Keratinocyte (primary cell): Measurements from ENCODE around the gene UBR3. TPM values are rescaled to one million over a fixed set of nuclear protein-coding genes. Genes with fewer than 3 reads are reported as not detected.

Experiments
- DNase-seq: peaks from one replicate; pipeline ENCODE4 v3.0.0-alpha.2; 2011; ENCODE audit warnings: low read depth, missing footprints, low spot score
- FAIRE-seq: peaks from 2 replicates; lab custom pipeline; 2011; peaks lifted over from hg19 to GRCh38; lab: Jason Lieb, UNC
- H2AFZ ChIP-seq: 2 replicates; pipeline ENCODE4 v1.6.0; 2012; ENCODE audit warnings: low read length, control low read depth, inconsistent platforms; ENCODE audit not compliant: control insufficient read depth
- H3K27ac ChIP-seq: 2 replicates; pipeline ENCODE4 v1.5.1; 2011; ENCODE audit warnings: low read length; ENCODE audit not compliant: control insufficient read depth, insufficient read depth
- H3K27me3 ChIP-seq: 3 replicates; pipeline ENCODE4 v1.6.0; 2011; ENCODE audit warnings: low read length; ENCODE audit not compliant: control insufficient read depth, insufficient read depth; ENCODE audit errors: extremely low read depth
- H3K36me3 ChIP-seq, 2 experiments: 2 replicates in 1 of 2; 3 replicates in 1 of 2; pipeline ENCODE4 v1.5.1; 2011; ENCODE audit warnings: low read length in 2 of 2, mild to moderate bottlenecking in 1 of 2; ENCODE audit not compliant: control insufficient read depth in 2 of 2, insufficient read depth in 2 of 2; ENCODE audit errors: extremely low read depth in 1 of 2
- H3K4me1 ChIP-seq: 3 replicates; pipeline ENCODE4 v1.5.1; 2011; ENCODE audit warnings: low read length; ENCODE audit not compliant: control insufficient read depth, insufficient read depth; ENCODE audit errors: extremely low read depth
- H3K4me2 ChIP-seq: 3 replicates; pipeline ENCODE4 v1.6.0; 2011; ENCODE audit warnings: low read depth, low read length; ENCODE audit not compliant: control insufficient read depth, insufficient read depth; ENCODE audit errors: extremely low read depth
- H3K4me3 ChIP-seq, 3 experiments: fragments of 200-600 bp in 1 of 3; sonication (generic) in 1 of 3; 2 replicates in 2 of 3; 3 replicates in 1 of 3; pipeline ENCODE4 v1.5.1; 2011 to 2016; ENCODE audit warnings: low read length in 3 of 3, mild to moderate bottlenecking in 3 of 3, control low read depth in 2 of 3, inconsistent platforms in 1 of 3, low read depth in 1 of 3, mixed read lengths in 1 of 3, mixed run types in 1 of 3, moderate library complexity in 1 of 3; ENCODE audit not compliant: control insufficient read depth in 2 of 3, insufficient read depth in 2 of 3; ENCODE audit errors: extremely low read depth in 1 of 3
- H3K79me2 ChIP-seq: 2 replicates; pipeline ENCODE4 v1.6.0; 2012; ENCODE audit warnings: low read length; ENCODE audit not compliant: control insufficient read depth, insufficient read depth
- H3K9ac ChIP-seq: 3 replicates; pipeline ENCODE4 v1.6.0; 2011; ENCODE audit warnings: low read length; ENCODE audit not compliant: control insufficient read depth, insufficient read depth; ENCODE audit errors: extremely low read depth
- H3K9me1 ChIP-seq: 3 replicates; pipeline ENCODE4 v1.6.0; 2011; ENCODE audit warnings: low read length; ENCODE audit not compliant: control insufficient read depth, insufficient read depth; ENCODE audit errors: extremely low read depth
- H3K9me3 ChIP-seq: 2 replicates; pipeline ENCODE4 v1.5.1; 2012; ENCODE audit warnings: low read depth, low read length; ENCODE audit not compliant: control insufficient read depth
- H4K20me1 ChIP-seq: 3 replicates; pipeline ENCODE4 v1.6.0; 2011; ENCODE audit warnings: low read length; ENCODE audit not compliant: control insufficient read depth, insufficient read depth; ENCODE audit errors: extremely low read depth
- CTCF ChIP-seq, 3 experiments: IDR thresholded peaks in 1 of 3; conservative IDR thresholded peaks in 1 of 3; optimal IDR thresholded peaks in 1 of 3; 2 replicates in 2 of 3; 3 replicates in 1 of 3; pipeline versions ENCODE3 to v1.5.1; 2011; ENCODE audit warnings: low read length in 3 of 3, mild to moderate bottlenecking in 3 of 3, moderate library complexity in 2 of 3, control low read depth in 1 of 3, inconsistent platforms in 1 of 3; ENCODE audit not compliant: insufficient read depth in 2 of 3; ENCODE audit errors: extremely low read depth in 1 of 3
- EZH2 ChIP-seq: IDR thresholded peaks from one replicate; pipeline ENCODE4 v1.6.1; 2012; ENCODE audit warnings: inconsistent platforms, mild to moderate bottlenecking, low read length, moderate library complexity
- dilution Hi-C: fragments of 300-500 bp; cut with MboI; formaldehyde crosslinking; loops from one replicate; pipeline ENCODE4 v1.7.0; 2020; ENCODE audit warnings: low sequenced_read_pairs; ENCODE audit not compliant: extremely low pct_ligation_motif_present
- polyA plus RNA-seq, 5 experiments: library from polyadenylated mRNA; depleted of rRNA in 3 of 5; stranded (reverse) in 3 of 5; stranded (forward) in 1 of 5; unstranded in 1 of 5; fragments of >200 nt; gene quantifications; 1 replicate in 1 of 5; 2 replicates in 3 of 5; 3 replicates in 1 of 5; pipeline versions ENCODE4 v1.2.1 to v1.2.3, GENCODE V29; 2011 to 2012; ENCODE audit warnings: missing spikeins in 2 of 5, low read depth in 1 of 5, low replicate concordance in 1 of 5

Gene UBR3
- polyA plus RNA-seq, 1 donor (not counting 4 experiments of a cell fraction or from before 2014, with no cell fraction given), result 14.7 TPM

GRCh38 chr2:169838743-169839489, 11.7 kb downstream of the UBR3 start:
- FAIRE-seq (no peak), DNase-seq (no peak)
- no peak overlapping the region for H2AFZ ChIP-seq
- peaks cover 40% of the 10 kb centered on the region for H3K79me2 ChIP-seq
- H3K4me3 ChIP-seq, result no peak overlapping the region
- H3K9me3 ChIP-seq, result no peaks in the 10 kb centered on the region
- H3K9ac ChIP-seq, result no peak overlapping the region
- dilution Hi-C loops, result no loop called here
- H3K9me1 ChIP-seq, result no peaks in the 10 kb centered on the region
- TF ChIP-seq CTCF (optimal IDR thresholded peaks at IDR 0.05 in 1 of 3, IDR thresholded peaks at IDR 0.05 in 1 of 3, conservative IDR thresholded peaks at IDR 0.05 in 1 of 3; ENCODE audit: extremely low read depth in 1 of 3, insufficient read depth in 2 of 3, low read length in 3 of 3), result no peak
- no peak for TF ChIP-seq EZH2
- no peaks in the 10 kb centered on the region for H4K20me1 ChIP-seq
- H3K4me2 ChIP-seq, result no peak overlapping the region
- H3K4me1 ChIP-seq, result peaks cover 3% of the 10 kb centered on the region
- peaks cover 0 to 3% of the 10 kb centered on the region in 2 experiments for H3K36me3 ChIP-seq
- no peaks in the 10 kb centered on the region for H3K27me3 ChIP-seq
- H3K27ac ChIP-seq, result no peak overlapping the region

- no peaks in the 10 kb centered on the region for H3K9me1 ChIP-seq
- no peaks in the 10 kb centered on the region for H4K20me1 ChIP-seq
- no peaks in the 10 kb centered on the region for H3K27me3 ChIP-seq
- H3K4me1 ChIP-seq, result peaks cover 3% of the 10 kb centered on the region
- peaks cover 0 to 3% of the 10 kb centered on the region in 2 experiments for H3K36me3 ChIP-seq
- FAIRE-seq (no peak), DNase-seq (no peak)
- no peak overlapping the region for H3K9ac ChIP-seq
- H3K79me2 ChIP-seq, result peaks cover 32% of the 10 kb centered on the region
- no peak overlapping the region for H2AFZ ChIP-seq
- H3K4me3 ChIP-seq, result no peak overlapping the region
- TF ChIP-seq CTCF (optimal IDR thresholded peaks at IDR 0.05 in 1 of 3, IDR thresholded peaks at IDR 0.05 in 1 of 3, conservative IDR thresholded peaks at IDR 0.05 in 1 of 3; ENCODE audit: extremely low read depth in 1 of 3, insufficient read depth in 2 of 3, low read length in 3 of 3) (no peak), EZH2 (no peak)
- dilution Hi-C loops, result no loop called here
- no peak overlapping the region for H3K27ac ChIP-seq
- no peaks in the 10 kb centered on the region for H3K9me3 ChIP-seq
- H3K4me2 ChIP-seq, result no peak overlapping the region
Measured at GRCh38 chr2:169839954-169840746, 12.9 kb downstream of the UBR3 start.
